Measurements from ENCODE around the gene GPR75.

The GPR75 gene

DNA sequence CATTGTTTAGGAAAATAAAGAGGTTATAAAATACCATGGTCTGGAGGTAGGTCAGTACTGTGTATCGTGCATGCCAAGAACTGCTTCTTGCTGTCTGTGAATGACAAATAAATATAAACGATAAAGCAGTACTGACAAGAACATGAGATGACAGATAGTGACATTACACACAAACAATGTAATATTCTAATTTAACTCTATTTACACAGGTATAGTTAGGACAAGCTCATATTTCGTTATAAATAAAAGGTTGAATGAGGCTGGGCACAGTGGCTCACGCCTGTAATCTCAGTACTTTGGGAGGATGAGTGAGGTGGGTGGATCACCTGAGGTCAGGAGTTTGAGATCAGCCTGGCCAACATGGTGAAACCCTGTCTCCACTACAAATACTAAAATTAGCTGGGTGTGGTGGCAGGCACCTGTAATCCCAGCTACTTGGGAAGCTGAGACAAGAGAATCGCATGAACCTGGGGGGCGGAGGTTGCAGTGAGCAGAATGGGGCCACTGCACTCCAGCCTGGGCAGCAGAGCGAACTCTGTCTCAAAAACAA is 14.7 kb upstream of the GPR75 start:
- no peak overlapping the region for H3K4me3 ChIP-seq (ENCODE audit: low read depth, low read length)
- TF ChIP-seq, protein P1, sequence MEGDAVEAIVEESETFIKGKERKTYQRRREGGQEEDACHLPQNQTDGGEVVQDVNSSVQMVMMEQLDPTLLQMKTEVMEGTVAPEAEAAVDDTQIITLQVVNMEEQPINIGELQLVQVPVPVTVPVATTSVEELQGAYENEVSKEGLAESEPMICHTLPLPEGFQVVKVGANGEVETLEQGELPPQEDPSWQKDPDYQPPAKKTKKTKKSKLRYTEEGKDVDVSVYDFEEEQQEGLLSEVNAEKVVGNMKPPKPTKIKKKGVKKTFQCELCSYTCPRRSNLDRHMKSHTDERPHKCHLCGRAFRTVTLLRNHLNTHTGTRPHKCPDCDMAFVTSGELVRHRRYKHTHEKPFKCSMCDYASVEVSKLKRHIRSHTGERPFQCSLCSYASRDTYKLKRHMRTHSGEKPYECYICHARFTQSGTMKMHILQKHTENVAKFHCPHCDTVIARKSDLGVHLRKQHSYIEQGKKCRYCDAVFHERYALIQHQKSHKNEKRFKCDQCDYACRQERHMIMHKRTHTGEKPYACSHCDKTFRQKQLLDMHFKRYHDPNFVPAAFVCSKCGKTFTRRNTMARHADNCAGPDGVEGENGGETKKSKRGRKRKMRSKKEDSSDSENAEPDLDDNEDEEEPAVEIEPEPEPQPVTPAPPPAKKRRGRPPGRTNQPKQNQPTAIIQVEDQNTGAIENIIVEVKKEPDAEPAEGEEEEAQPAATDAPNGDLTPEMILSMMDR (IDR thresholded peaks at IDR 0.05; ENCODE audit: borderline replicate concordance, insufficient read depth, low read depth, low read length) = no peak

DNA sequence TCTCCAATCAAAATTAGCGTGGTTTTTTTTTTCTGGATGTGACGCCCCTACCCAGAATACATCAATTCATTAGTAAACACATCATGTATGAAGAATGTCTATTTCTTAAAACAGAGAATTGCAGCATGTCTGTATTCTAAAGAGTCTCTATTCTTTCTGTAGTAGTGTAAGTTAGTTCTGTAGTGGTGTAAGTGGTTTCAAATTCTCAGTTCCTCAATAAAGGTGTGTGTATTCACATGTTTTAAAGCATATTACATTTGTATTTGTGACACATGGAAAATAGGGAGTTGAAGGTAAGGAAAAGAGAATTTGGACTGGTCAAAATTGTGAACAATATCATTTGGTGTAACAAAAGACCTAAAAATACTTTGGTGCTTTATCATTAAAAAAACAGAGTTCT is 8.0 kb upstream of the GPR75 start:
- no peak overlapping the region for H3K4me3 ChIP-seq (ENCODE audit: low read depth, low read length)

DNA sequence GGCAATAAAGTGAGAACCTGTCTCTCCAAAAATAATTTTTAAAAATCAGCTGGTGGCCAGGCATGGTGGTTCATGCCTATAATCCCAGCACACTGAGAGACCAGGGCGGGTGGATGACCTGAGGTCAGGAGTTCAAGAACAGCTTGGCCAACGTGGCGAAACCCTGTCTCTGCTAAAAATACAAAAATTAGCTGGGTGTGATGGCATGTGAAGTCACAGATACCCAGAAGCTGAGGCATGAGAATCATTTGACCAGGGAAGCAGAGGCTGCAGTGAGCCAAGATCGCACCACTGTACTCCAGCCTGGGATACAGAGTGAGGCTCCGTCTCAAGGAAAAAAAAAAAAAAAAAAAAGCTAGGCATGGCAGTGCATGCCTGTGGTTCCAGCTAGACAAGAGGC is 7.4 kb upstream of the GPR75 start:
- no peak overlapping the region for H3K4me3 ChIP-seq (ENCODE audit: low read depth, low read length)
- TF ChIP-seq, protein P1 (IDR thresholded peaks at IDR 0.05; ENCODE audit: borderline replicate concordance, insufficient read depth, low read depth, low read length) = no peak

More for the DNA sequence above, 8.0 kb upstream of the GPR75 start:
- TF ChIP-seq, protein P1 (IDR thresholded peaks at IDR 0.05; ENCODE audit: borderline replicate concordance, insufficient read depth, low read depth, low read length) = no peak

DNA sequence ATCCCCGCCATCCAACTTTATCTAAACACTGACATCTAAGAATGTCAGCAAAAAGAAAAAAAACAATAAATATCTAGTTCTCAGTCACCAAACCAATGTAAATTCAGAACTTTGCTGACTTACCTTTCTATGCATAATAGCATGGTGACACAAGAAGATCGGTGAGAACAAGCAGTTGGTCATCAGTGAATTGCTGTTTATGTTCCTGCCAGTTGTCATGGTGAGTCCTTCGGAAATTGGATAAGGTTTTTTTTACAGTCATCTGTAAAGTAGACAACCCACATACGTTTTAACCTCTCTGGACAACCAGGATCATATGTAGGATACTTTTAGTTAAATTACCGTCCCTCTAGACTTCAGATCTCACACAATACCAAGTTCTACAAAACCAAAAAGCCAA is 6.2 kb upstream of the GPR75 start:
- TF ChIP-seq, protein P1 (IDR thresholded peaks at IDR 0.05; ENCODE audit: borderline replicate concordance, insufficient read depth, low read depth, low read length) = no peak
- H3K4me3 ChIP-seq (ENCODE audit: low read depth, low read length) = no peak overlapping the region

DNA sequence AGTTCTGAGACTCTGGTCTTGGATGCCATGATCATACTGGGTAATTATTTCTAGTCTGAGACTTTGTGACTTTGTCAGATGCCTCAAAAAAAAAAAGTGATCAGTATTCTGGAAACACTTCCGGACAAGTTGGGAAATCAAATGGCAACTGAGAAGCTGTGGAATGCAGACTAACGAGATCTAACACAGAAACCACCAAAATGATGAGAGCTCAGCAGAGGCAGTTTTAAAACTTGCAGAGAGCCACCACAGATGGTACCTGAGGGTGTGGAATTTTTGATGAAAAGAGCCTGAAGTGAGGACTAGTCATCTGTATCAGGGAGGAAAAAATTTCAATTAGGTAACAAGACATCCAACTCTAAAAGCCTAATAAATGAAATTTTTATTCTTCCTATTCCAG is 5.5 kb upstream of the GPR75 start:
- TF ChIP-seq, protein P1 (IDR thresholded peaks at IDR 0.05; ENCODE audit: borderline replicate concordance, insufficient read depth, low read depth, low read length) = no peak
- no peak overlapping the region for H3K4me3 ChIP-seq (ENCODE audit: low read depth, low read length)

DNA sequence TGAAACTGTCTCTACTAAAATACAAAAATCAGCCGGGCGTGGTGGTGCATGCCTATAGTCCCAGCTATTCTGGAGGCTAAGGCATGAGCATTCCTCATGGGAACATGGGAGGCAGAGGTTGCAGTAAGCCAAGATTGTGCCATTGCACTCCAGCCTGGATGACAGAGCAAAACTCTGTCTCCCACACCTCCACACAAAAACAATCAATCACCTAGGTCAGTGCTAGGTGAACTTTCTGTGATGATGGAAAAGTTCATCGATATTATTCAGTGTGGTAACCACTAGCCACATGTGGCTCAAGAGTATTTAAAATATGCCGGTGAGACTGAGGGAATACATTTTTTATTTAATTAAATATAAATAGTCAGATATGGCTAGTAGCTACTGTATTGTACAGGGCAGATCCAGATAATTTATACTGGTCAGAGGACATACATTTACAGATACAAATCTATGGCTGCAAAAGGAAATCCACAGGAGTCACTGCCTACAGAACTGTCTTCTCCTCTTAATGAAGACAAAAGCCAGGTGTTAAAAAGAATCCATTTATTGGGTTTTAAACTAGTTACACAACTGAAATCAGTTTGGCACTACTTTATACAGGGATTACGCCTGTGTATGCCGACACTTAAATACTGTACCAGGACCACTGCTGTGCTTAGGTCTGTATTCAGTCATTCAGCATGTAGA is 3.9 kb upstream of the GPR75 start:
- TF ChIP-seq, protein P1 (IDR thresholded peaks at IDR 0.05; ENCODE audit: borderline replicate concordance, insufficient read depth, low read depth, low read length) = no peak
- no peak overlapping the region for H3K4me3 ChIP-seq (ENCODE audit: low read depth, low read length)

DNA sequence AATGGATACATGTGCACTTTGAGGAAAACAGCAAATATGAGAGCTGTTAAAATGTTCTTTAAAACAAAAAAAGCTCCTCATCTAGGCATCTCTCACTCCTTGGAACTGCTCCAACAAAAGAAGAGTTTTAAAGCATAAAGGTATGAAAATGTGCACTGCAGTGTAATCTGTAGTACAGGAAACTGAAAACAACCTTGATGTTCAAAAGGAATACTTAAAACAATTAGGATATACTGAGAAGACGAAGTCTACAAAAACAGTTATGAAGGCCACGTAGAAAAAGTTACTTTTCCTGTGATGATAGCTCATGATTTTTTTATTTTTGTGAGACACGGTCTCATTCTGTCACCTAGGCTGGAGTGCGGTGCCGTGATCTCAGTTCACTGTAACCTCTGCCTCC is 2.1 kb upstream of the GPR75 start:
- no peak overlapping the region for H3K4me3 ChIP-seq (ENCODE audit: low read depth, low read length)
- TF ChIP-seq, protein P1 (IDR thresholded peaks at IDR 0.05; ENCODE audit: borderline replicate concordance, insufficient read depth, low read depth, low read length) = no peak
